HL-60 (cell line): ENCODE results near the gene TTC1.

Source experiments
- CTCF ChIP-seq: IDR thresholded peaks from one replicate; pipeline ENCODE4 v1.5.1; 2011; ENCODE audit warnings: low read length, control low read depth, inconsistent platforms; ENCODE audit not compliant: insufficient read depth
- GABPA ChIP-seq: IDR thresholded peaks from 2 replicates; pipeline ENCODE4 v1.6.1; 2012; ENCODE audit warnings: low read depth
- POLR2AphosphoS5 ChIP-seq: IDR thresholded peaks from 2 replicates; pipeline ENCODE4 v1.6.1; 2012; ENCODE audit warnings: low read depth
- SPI1 ChIP-seq: IDR thresholded peaks from 2 replicates; pipeline ENCODE4 v1.6.1; 2012; ENCODE audit warnings: low read depth, mild to moderate bottlenecking, borderline replicate concordance

- no peak for TF ChIP-seq GABPA
- no peak for TF ChIP-seq POLR2AphosphoS5
- no peak for TF ChIP-seq CTCF
- no peak for TF ChIP-seq SPI1
These were observed 36.9 kb upstream of the TTC1 start for GRCh38 chr5:159971931-159972461.
